H1 (cell line): Measurements from ENCODE around the gene METRNL. TPM values are rescaled to one million over a fixed set of nuclear protein-coding genes. Genes with fewer than 3 reads are reported as not detected.

Experiments used
- CTCF ChIA-PET: fragments of 300-600 bp; sonication (Branson Sonifier 250); formaldehyde crosslinking; loops from one replicate; lab custom pipeline; 2021; ENCODE audit not compliant: partially characterized antibody; lab: Charles Lee
- POLR2A ChIA-PET: fragments of 300-600 bp; sonication (Branson Sonifier 250); formaldehyde crosslinking; loops from one replicate; lab custom pipeline; 2021; ENCODE audit warnings: inconsistent platforms; ENCODE audit not compliant: partially characterized antibody; lab: Charles Lee
- DNase-seq, 2 experiments: peaks; one replicate each; pipeline versions ENCODE4 v3.0.0 to v3.0.0-alpha.2; 2010 to 2022; ENCODE audit warnings: low spot score in 2 of 2, low read depth in 1 of 2, mixed read lengths in 1 of 2
- FAIRE-seq: peaks from 2 replicates; lab custom pipeline; 2011; peaks lifted over from hg19 to GRCh38; lab: Jason Lieb, UNC
- H2AFZ ChIP-seq: 2 replicates; pipeline ENCODE4 v1.8.1; 2012; ENCODE audit warnings: low read length, inconsistent platforms
- H2AK5ac ChIP-seq: 2 replicates; pipeline ENCODE4 v1.6.1; 2013; ENCODE audit warnings: low read depth, low read length
- H2BK120ac ChIP-seq: replicated peaks from 2 replicates; pipeline ENCODE3; 2013; ENCODE audit warnings: low read depth, low read length, inconsistent platforms
- H2BK12ac ChIP-seq: 2 replicates; pipeline ENCODE4 v1.6.1; 2013; ENCODE audit warnings: low read depth, low read length
- H2BK15ac ChIP-seq: 2 replicates; pipeline ENCODE4 v1.6.1; 2013; ENCODE audit warnings: low read length
- H2BK20ac ChIP-seq: 2 replicates; pipeline ENCODE4 v1.6.1; 2013; ENCODE audit warnings: low read length
- H2BK5ac ChIP-seq: 2 replicates; pipeline ENCODE4 v1.6.1; 2013; ENCODE audit warnings: low read depth, low read length
- H3K14ac ChIP-seq: 2 replicates; pipeline ENCODE4 v1.6.1; 2013; ENCODE audit warnings: inconsistent platforms; ENCODE audit not compliant: insufficient read length
- H3K18ac ChIP-seq: 2 replicates; pipeline ENCODE4 v1.6.1; 2013; ENCODE audit warnings: low read length; ENCODE audit errors: extremely low read depth
- H3K23ac ChIP-seq: 2 replicates; pipeline ENCODE4 v1.6.1; 2013; ENCODE audit warnings: inconsistent platforms; ENCODE audit not compliant: insufficient read length
- H3K23me2 ChIP-seq: 2 replicates; pipeline ENCODE4 v1.6.1; 2013; ENCODE audit warnings: low read depth, low read length
- H3K27ac ChIP-seq: 2 replicates; pipeline ENCODE4 v1.6.1; 2011; ENCODE audit warnings: low read depth, low read length, inconsistent platforms
- H3K27me3 ChIP-seq, 4 experiments: replicated peaks in 1 of 4; 1 replicate in 1 of 4; 2 replicates in 3 of 4; pipeline versions ENCODE4 v1.6.1 to v1.8.1; 2011 to 2013; ENCODE audit warnings: low read length in 3 of 4, mild to moderate bottlenecking in 3 of 4, inconsistent platforms in 2 of 4, mixed read lengths in 2 of 4, moderate library complexity in 1 of 4; ENCODE audit not compliant: control insufficient read depth in 3 of 4, insufficient read depth in 3 of 4; ENCODE audit errors: extremely low read depth in 1 of 4
- H3K36me3 ChIP-seq, 4 experiments: 2 replicates each; pipeline versions ENCODE4 v1.6.1 to v1.8.1; 2011 to 2013; ENCODE audit warnings: mild to moderate bottlenecking in 4 of 4, low read length in 3 of 4, moderate library complexity in 2 of 4, control low read depth in 1 of 4, inconsistent platforms in 1 of 4; ENCODE audit not compliant: insufficient read depth in 4 of 4, control insufficient read depth in 2 of 4
- H3K4ac ChIP-seq: replicated peaks from 2 replicates; pipeline ENCODE3; 2013; ENCODE audit warnings: low read length, low read depth, mixed read lengths, inconsistent platforms; ENCODE audit not compliant: insufficient read length
- H3K4me1 ChIP-seq, 4 experiments: replicated peaks in 1 of 4; 1 replicate in 1 of 4; 2 replicates in 3 of 4; pipeline versions ENCODE4 v1.6.1 to v1.8.1; 2011 to 2013; ENCODE audit warnings: low read length in 3 of 4, inconsistent platforms in 2 of 4, mixed read lengths in 1 of 4; ENCODE audit not compliant: insufficient read depth in 4 of 4, control insufficient read depth in 3 of 4
- H3K4me2 ChIP-seq, 2 experiments: 2 replicates each; pipeline versions ENCODE4 v1.6.1 to v1.8.1; 2011 to 2013; ENCODE audit warnings: low read depth in 2 of 2, low read length in 2 of 2, control low read depth in 1 of 2, inconsistent platforms in 1 of 2, mild to moderate bottlenecking in 1 of 2; ENCODE audit not compliant: insufficient read depth in 1 of 2
- H3K4me3 ChIP-seq, 4 experiments: fragments of 200-600, 300-600 bp in 1 of 4; sonication (generic), shearing (Covaris generic), sonication (Bioruptor Twin) in 1 of 4; 2 replicates each; pipeline versions ENCODE4 v1.5.1 to v1.8.1; 2011 to 2016; ENCODE audit warnings: low read length in 4 of 4, low read depth in 3 of 4, control low read depth in 2 of 4, inconsistent platforms in 2 of 4, mild to moderate bottlenecking in 2 of 4, mixed read lengths in 1 of 4, moderate library complexity in 1 of 4; ENCODE audit not compliant: insufficient read depth in 2 of 4; ENCODE audit errors: extremely low read depth in 1 of 4
- H3K56ac ChIP-seq: replicated peaks from 2 replicates; pipeline ENCODE3; 2013; ENCODE audit warnings: low read depth, mild to moderate bottlenecking, mixed read lengths, low read length, inconsistent platforms; ENCODE audit not compliant: insufficient read length
- H3K79me1 ChIP-seq: 2 replicates; pipeline ENCODE4 v1.6.1; 2013; ENCODE audit warnings: low read depth, low read length, control low read depth
- H3K79me2 ChIP-seq, 2 experiments: 2 replicates each; pipeline versions ENCODE4 v1.6.1 to v1.8.1; 2012 to 2013; ENCODE audit warnings: low read length in 2 of 2, mild to moderate bottlenecking in 2 of 2, inconsistent platforms in 1 of 2; ENCODE audit not compliant: insufficient read depth in 2 of 2, control insufficient read depth in 1 of 2
- H3K9ac ChIP-seq, 4 experiments: replicated peaks in 1 of 4; 1 replicate in 1 of 4; 2 replicates in 3 of 4; pipeline versions ENCODE4 v1.6.1 to v1.8.1; 2011 to 2013; ENCODE audit warnings: low read depth in 3 of 4, low read length in 3 of 4, control low read depth in 2 of 4, mild to moderate bottlenecking in 2 of 4, moderate library complexity in 2 of 4, inconsistent platforms in 1 of 4; ENCODE audit errors: extremely low read depth in 1 of 4
- H3K9me3 ChIP-seq, 2 experiments: 2 replicates each; pipeline versions ENCODE4 v1.6.1 to v1.8.1; 2012 to 2013; ENCODE audit warnings: mild to moderate bottlenecking in 2 of 2, moderate library complexity in 2 of 2, control low read depth in 1 of 2, inconsistent platforms in 1 of 2, low read depth in 1 of 2, low read length in 1 of 2, mixed read lengths in 1 of 2; ENCODE audit not compliant: insufficient read depth in 2 of 2
- H4K20me1 ChIP-seq, 2 experiments: replicated peaks in 1 of 2; 2 replicates each; pipeline versions ENCODE3 to v1.8.1; 2011 to 2013; ENCODE audit warnings: inconsistent platforms in 2 of 2, low read length in 2 of 2, mild to moderate bottlenecking in 1 of 2; ENCODE audit not compliant: insufficient read depth in 2 of 2, control insufficient read depth in 1 of 2
- H4K5ac ChIP-seq: 2 replicates; pipeline ENCODE4 v1.6.1; 2013; ENCODE audit warnings: low read length, low read depth, mixed read lengths, inconsistent platforms; ENCODE audit not compliant: insufficient read length
- H4K8ac ChIP-seq: 2 replicates; pipeline ENCODE4 v1.8.0; 2013; ENCODE audit warnings: mild to moderate bottlenecking, moderate library complexity, low read length, inconsistent platforms; ENCODE audit not compliant: insufficient read depth; ENCODE audit errors: extremely low read depth
- H4K91ac ChIP-seq: replicated peaks from 2 replicates; pipeline ENCODE3; 2013; ENCODE audit warnings: low read length, mixed read lengths, inconsistent platforms; ENCODE audit not compliant: insufficient read length
- EGR1 ChIP-seq: IDR thresholded peaks from 2 replicates; pipeline ENCODE4 v1.6.1; 2011; ENCODE audit warnings: low read depth, low read length, borderline replicate concordance
- WGBS, 2 experiments: shearing (Covaris generic) in 1 of 2; methylation state at CpG; one replicate each; pipeline versions ENCODE4 v1.1.6 to v1.1.7; 2013 to 2015; ENCODE audit warnings: low lambda C conversion rate in 2 of 2, mixed read lengths in 2 of 2, inconsistent platforms in 1 of 2, low coverage in 1 of 2, missing lambda C conversion rate in 1 of 2; ENCODE audit not compliant: insufficient replicate concordance in 2 of 2, insufficient coverage in 1 of 2, insufficient read length in 1 of 2; ENCODE audit errors: extremely low coverage in 1 of 2, missing lambda C conversion rate in 1 of 2; 5-methylcytosine and 5-hydroxymethylcytosine counted together
- polyA plus RNA-seq, 7 experiments: library from polyadenylated mRNA; depleted of rRNA in 3 of 7; stranded (reverse) in 5 of 7; unstranded in 2 of 7; fragments of >200 nt in 5 of 7; fragments of 200-250 nt in 2 of 7; gene quantifications; 1 replicate in 5 of 7; 2 replicates in 1 of 7; 4 replicates in 1 of 7; pipeline versions ENCODE4 v1.2.1 to v1.2.3, GENCODE V29; 2011 to 2013; ENCODE audit warnings: missing spikeins in 2 of 7, mixed read lengths in 2 of 7
- total RNA-seq: library from RNA; stranded (reverse); fragmentation: NEBNext Ultra II Directional; extraction: Animal tissue kit (Norgen Biotek cat#: 25700); gene quantifications from 2 replicates; pipeline ENCODE4 v1.2.1, GENCODE V29; 2021

Gene METRNL
- total and polyA plus RNA-seq, 2 of the 8 experiments (the other 6 are each of a cell fraction or from before 2014, with no cell fraction given) = 13.9 to 14.2 TPM

DNA sequence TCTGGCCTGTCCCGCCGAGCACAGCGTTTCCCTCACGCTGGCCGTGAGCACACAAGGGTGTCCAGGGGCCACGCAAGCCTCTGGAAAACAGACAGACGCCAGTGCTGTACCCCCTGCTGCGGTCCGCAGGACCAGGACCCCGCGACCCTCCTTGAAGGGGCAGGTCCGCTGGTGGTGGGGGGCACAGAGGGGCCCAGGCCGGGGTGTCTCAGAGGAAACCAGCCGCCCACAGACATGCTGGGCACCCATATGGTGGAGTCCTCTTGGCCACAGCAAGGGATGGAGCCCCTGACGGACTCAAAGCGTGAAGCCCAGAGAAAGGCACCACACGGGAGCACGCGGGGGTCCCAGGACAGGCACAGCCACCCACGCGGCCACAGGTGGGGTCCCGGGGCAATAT is 34.4 kb downstream of the METRNL start:
- no peak for FAIRE-seq
- 87% methylated on average over 19 of the region's 22 CpGs; no CpG with 5 or more reads in 1 of the 2 experiments for whole genome bisulfite sequencing, 2 experiments

More for the DNA sequence above, 34.4 kb downstream of the METRNL start:
- ChIA-PET POLR2A (no interaction called here), CTCF (no interaction called here)
- Histone ChIP-seq H2BK20ac (no peak overlapping the region), H3K27me3 (0 out of 7 replicates have a peak, but pooled peaks cover 0 to 2% (median 0%) of the 10 kb centered on the region in 4 experiments), H3K14ac (no peak overlapping the region), H3K4ac (no peak overlapping the region), H3K4me3 (no peak overlapping the region), H3K18ac (no peak overlapping the region), H2AFZ (no peak overlapping the region), H2BK12ac (no peak overlapping the region), H3K9me3 (peaks cover 10 to 62% of the 10 kb centered on the region in 2 experiments; a peak in 3 of 4 replicates), H2BK15ac (no peak overlapping the region), H3K79me1 (no peaks in the 10 kb centered on the region), H2BK5ac (no peak overlapping the region), H3K4me2 (no peak overlapping the region), H4K5ac (no peak overlapping the region), H3K56ac (no peak overlapping the region), H2AK5ac (no peak overlapping the region), H3K9ac (no peak overlapping the region), H4K20me1 (no peaks in the 10 kb centered on the region), H3K79me2 (no peaks in the 10 kb centered on the region), H3K36me3 (no peaks in the 10 kb centered on the region), H3K23ac (no peak overlapping the region), H3K4me1 (peaks cover 0 to 5% (median 0%) of the 10 kb centered on the region in 4 experiments; a peak in 1 of 7 replicates), H3K27ac (no peak overlapping the region), H3K23me2 (no peaks in the 10 kb centered on the region), H4K8ac (no peak overlapping the region), H4K91ac (no peak overlapping the region), H2BK120ac (no peak overlapping the region)
- no peak for TF ChIP-seq EGR1
- DNase-seq = no peak
